Activated gamma-delta T cell treated with Interleukin-2 at 50 U/mL for 16 hours (primary cell): ENCODE data around the gene FIGNL1.
A peak's percentile ranks its signal among the peaks of the same experiment; 100 is the strongest.

Experiments
- DNase-seq: peaks from one replicate; pipeline ENCODE4 v3.0.0-alpha.2; 2020

Gene FIGNL1

GRCh38 chr7:50449881-50450589 lies at the start of gene FIGNL1:
FIGNL1 (minus strand) TSS chr7:50450350; CDS start chr7:50447287, 3,063 bp downstream.
- DNase-seq: peak; percentile 76

GRCh38 chr7:50499092-50499491 lies 48.9 kb upstream of the FIGNL1 start:
- no peak for DNase-seq

GRCh38 chr7:50497968-50498367 lies 47.8 kb upstream of the FIGNL1 start:
- DNase-seq: no peak

GRCh38 chr7:50497068-50497642 lies 47.0 kb upstream of the FIGNL1 start:
- DNase-seq: no peak

- no peak for DNase-seq
Observed at GRCh38 chr7:50496569-50496968, 46.4 kb upstream of the FIGNL1 start.

GRCh38 chr7:50495746-50496145 lies 45.6 kb upstream of the FIGNL1 start:
- no peak for DNase-seq

- no peak for DNase-seq
Observed at GRCh38 chr7:50492770-50493519, 42.8 kb upstream of the FIGNL1 start.

- DNase-seq: no peak
Observed at GRCh38 chr7:50491943-50492342, 41.8 kb upstream of the FIGNL1 start.

- no peak for DNase-seq
Observed at GRCh38 chr7:50491209-50491608, 41.1 kb upstream of the FIGNL1 start.

- no peak for DNase-seq
Observed at GRCh38 chr7:50488379-50488778, 38.2 kb upstream of the FIGNL1 start.

- DNase-seq: no peak
Observed at GRCh38 chr7:50486512-50486911, 36.4 kb upstream of the FIGNL1 start.

GRCh38 chr7:50481867-50482266 lies 31.7 kb upstream of the FIGNL1 start:
- DNase-seq: no peak

- no peak for DNase-seq
Observed at GRCh38 chr7:50480797-50481196, 30.6 kb upstream of the FIGNL1 start.

GRCh38 chr7:50479743-50480517 lies 29.8 kb upstream of the FIGNL1 start:
- DNase-seq: no peak

- DNase-seq: no peak
Observed at GRCh38 chr7:50477640-50478039, 27.5 kb upstream of the FIGNL1 start.

GRCh38 chr7:50476953-50477625 lies 26.9 kb upstream of the FIGNL1 start:
- DNase-seq: no peak

GRCh38 chr7:50475340-50475739 lies 25.2 kb upstream of the FIGNL1 start:
- DNase-seq: no peak

- no peak for DNase-seq
Observed at GRCh38 chr7:50474382-50475160, 24.4 kb upstream of the FIGNL1 start.

- DNase-seq: no peak
Observed at GRCh38 chr7:50473531-50473930, 23.4 kb upstream of the FIGNL1 start.

GRCh38 chr7:50472427-50472826 lies 22.3 kb upstream of the FIGNL1 start:
- no peak for DNase-seq

- DNase-seq: no peak
Observed at GRCh38 chr7:50471970-50472369, 21.8 kb upstream of the FIGNL1 start.
